ENCODE measurements around the gene TUBA3C.

TUBA3C gene

DNA sequence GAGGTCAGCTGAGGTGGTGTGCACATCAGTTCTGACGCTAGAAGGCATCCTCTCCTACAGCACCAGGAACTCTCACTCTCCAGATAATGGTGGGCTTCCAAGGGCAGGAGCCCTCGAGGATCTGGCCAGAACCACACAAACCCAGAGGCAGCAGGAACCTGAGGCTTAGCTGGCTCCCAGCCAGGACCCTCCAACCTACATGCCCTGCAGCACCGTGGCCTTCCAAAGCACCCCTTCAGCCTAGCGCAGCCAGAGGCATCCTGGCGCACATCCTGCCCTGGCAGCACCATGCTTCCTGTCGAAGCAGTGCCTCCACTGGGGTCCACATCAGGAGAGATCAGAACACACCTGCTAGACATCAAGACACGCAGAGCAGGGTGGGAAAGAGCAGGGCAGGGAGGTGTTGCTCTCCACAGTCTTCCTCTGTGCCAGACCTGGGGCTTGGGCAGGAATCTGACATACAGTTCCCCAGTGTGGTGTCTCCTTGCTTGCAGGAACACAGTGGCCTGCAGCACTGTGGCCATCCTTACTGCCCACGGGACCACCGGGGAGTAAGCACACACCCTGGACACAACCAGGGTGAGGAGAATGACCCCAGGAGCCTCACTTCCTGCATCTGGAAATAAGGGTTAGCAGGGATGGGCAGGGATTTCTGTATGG is 21.7 kb downstream of the TUBA3C start (continued):
- TF ChIP-seq, protein P1, sequence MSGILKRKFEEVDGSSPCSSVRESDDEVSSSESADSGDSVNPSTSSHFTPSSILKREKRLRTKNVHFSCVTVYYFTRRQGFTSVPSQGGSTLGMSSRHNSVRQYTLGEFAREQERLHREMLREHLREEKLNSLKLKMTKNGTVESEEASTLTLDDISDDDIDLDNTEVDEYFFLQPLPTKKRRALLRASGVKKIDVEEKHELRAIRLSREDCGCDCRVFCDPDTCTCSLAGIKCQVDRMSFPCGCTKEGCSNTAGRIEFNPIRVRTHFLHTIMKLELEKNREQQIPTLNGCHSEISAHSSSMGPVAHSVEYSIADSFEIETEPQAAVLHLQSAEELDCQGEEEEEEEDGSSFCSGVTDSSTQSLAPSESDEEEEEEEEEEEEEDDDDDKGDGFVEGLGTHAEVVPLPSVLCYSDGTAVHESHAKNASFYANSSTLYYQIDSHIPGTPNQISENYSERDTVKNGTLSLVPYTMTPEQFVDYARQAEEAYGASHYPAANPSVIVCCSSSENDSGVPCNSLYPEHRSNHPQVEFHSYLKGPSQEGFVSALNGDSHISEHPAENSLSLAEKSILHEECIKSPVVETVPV (CRISPR knock-in tag; IDR thresholded peaks at IDR 0.05) = no peak

DNA sequence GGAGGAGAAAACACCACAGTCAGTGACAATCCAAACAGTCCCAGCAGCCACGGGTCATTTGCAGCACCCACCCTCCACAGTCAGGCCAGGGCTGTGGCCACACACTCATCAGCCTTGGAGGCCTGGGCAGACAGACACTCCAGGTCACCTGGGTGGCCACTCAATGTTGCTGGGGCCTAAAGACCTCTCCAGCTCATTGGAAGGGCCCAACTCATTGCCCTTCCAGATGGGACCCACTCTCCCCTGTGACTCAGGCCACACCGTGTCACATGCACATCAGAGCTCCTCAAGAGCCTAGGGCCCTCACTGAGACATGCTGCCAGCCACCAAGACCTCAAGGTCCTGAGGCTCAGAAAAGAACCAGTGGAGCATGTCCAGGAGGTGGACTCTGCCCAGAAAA is 22.4 kb downstream of the TUBA3C start:
- no peak for ATAC-seq
- TF ChIP-seq, protein P2, sequence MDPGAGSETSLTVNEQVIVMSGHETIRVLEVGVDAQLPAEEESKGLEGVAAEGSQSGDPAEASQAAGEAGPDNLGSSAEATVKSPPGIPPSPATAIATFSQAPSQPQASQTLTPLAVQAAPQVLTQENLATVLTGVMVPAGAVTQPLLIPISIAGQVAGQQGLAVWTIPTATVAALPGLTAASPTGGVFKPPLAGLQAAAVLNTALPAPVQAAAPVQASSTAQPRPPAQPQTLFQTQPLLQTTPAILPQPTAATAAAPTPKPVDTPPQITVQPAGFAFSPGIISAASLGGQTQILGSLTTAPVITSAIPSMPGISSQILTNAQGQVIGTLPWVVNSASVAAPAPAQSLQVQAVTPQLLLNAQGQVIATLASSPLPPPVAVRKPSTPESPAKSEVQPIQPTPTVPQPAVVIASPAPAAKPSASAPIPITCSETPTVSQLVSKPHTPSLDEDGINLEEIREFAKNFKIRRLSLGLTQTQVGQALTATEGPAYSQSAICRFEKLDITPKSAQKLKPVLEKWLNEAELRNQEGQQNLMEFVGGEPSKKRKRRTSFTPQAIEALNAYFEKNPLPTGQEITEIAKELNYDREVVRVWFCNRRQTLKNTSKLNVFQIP (CRISPR knock-in tag; IDR thresholded peaks at IDR 0.05; ENCODE audit: borderline replicate concordance, low read depth) = no peak
- TF ChIP-seq, protein P3, sequence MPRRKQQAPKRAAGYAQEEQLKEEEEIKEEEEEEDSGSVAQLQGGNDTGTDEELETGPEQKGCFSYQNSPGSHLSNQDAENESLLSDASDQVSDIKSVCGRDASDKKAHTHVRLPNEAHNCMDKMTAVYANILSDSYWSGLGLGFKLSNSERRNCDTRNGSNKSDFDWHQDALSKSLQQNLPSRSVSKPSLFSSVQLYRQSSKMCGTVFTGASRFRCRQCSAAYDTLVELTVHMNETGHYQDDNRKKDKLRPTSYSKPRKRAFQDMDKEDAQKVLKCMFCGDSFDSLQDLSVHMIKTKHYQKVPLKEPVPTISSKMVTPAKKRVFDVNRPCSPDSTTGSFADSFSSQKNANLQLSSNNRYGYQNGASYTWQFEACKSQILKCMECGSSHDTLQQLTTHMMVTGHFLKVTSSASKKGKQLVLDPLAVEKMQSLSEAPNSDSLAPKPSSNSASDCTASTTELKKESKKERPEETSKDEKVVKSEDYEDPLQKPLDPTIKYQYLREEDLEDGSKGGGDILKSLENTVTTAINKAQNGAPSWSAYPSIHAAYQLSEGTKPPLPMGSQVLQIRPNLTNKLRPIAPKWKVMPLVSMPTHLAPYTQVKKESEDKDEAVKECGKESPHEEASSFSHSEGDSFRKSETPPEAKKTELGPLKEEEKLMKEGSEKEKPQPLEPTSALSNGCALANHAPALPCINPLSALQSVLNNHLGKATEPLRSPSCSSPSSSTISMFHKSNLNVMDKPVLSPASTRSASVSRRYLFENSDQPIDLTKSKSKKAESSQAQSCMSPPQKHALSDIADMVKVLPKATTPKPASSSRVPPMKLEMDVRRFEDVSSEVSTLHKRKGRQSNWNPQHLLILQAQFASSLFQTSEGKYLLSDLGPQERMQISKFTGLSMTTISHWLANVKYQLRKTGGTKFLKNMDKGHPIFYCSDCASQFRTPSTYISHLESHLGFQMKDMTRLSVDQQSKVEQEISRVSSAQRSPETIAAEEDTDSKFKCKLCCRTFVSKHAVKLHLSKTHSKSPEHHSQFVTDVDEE (CRISPR knock-in tag; IDR thresholded peaks at IDR 0.05) = no peak
- TF ChIP-seq TCF4 (CRISPR knock-in tag; IDR thresholded peaks at IDR 0.05; ENCODE audit: borderline replicate concordance) (no peak), ZC3H10 (CRISPR knock-in tag; IDR thresholded peaks at IDR 0.05) (no peak), ZNF8 (CRISPR knock-in tag; IDR thresholded peaks at IDR 0.05) (no peak), ZNF70 (CRISPR knock-in tag; IDR thresholded peaks at IDR 0.05) (no peak), BACH2 (CRISPR knock-in tag; IDR thresholded peaks at IDR 0.05; ENCODE audit: borderline replicate concordance) (no peak), OSR1 (CRISPR knock-in tag; IDR thresholded peaks at IDR 0.05) (no peak), PPARA (CRISPR knock-in tag; IDR thresholded peaks at IDR 0.05; ENCODE audit: borderline replicate concordance) (no peak), ZNF565 (CRISPR knock-in tag; conservative IDR thresholded peaks at IDR 0.05; ENCODE audit: low read depth) (no peak), ISL1 (CRISPR knock-in tag; IDR thresholded peaks at IDR 0.05) (no peak), TOX (CRISPR knock-in tag; IDR thresholded peaks at IDR 0.05; ENCODE audit: borderline replicate concordance) (no peak), ZFP3 (CRISPR knock-in tag; IDR thresholded peaks at IDR 0.05) (no peak), CSDC2 (CRISPR knock-in tag; IDR thresholded peaks at IDR 0.05) (no peak), ESRRG (CRISPR knock-in tag; IDR thresholded peaks at IDR 0.05) (no peak), GLIS3 (CRISPR knock-in tag; IDR thresholded peaks at IDR 0.05) (no peak)
- TF ChIP-seq, protein P4, sequence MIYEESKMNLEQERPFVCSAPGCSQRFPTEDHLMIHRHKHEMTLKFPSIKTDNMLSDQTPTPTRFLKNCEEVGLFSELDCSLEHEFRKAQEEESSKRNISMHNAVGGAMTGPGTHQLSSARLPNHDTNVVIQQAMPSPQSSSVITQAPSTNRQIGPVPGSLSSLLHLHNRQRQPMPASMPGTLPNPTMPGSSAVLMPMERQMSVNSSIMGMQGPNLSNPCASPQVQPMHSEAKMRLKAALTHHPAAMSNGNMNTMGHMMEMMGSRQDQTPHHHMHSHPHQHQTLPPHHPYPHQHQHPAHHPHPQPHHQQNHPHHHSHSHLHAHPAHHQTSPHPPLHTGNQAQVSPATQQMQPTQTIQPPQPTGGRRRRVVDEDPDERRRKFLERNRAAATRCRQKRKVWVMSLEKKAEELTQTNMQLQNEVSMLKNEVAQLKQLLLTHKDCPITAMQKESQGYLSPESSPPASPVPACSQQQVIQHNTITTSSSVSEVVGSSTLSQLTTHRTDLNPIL (CRISPR knock-in tag; IDR thresholded peaks at IDR 0.05; ENCODE audit: low read depth) = no peak
- TF ChIP-seq, protein P1 (CRISPR knock-in tag; IDR thresholded peaks at IDR 0.05) = no peak

DNA sequence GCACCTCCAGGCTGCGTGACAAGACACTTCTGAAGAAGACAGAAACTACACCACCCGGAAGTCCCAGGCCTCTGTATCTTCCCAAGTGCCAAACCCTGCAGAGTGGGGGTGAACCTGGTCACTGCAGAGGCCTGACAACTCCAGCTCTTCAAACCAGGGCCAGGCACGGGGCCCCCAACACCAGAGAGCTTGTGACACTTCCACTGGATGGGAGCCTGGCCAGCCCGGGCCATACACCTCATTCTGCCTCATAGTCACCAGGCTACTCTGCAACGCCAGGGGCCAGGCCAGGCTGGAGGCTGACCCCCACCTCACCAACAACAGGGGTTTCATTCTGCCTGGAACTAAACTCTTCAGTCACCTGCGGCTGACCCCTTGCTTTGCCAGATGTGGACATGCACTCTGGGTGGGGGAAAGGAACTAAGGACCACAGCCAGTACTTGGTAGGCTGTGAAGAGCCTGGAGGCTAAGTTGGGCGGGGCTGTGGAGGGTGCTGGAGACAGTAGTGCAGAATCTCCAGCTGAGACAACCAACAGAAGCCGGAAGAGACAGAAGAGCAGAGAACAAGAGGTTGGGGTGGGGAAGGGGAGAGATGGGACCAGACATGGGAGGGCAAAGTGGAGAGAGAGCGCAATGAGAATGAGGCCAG is 23.0 kb downstream of the TUBA3C start:
- ATAC-seq = no peak
- TF ChIP-seq SNAI2 (CRISPR knock-in tag; IDR thresholded peaks at IDR 0.05) (no peak), TOX (CRISPR knock-in tag; IDR thresholded peaks at IDR 0.05; ENCODE audit: borderline replicate concordance) (no peak), ISL1 (CRISPR knock-in tag; IDR thresholded peaks at IDR 0.05) (no peak), ZC3H10 (CRISPR knock-in tag; IDR thresholded peaks at IDR 0.05) (no peak), ZNF565 (CRISPR knock-in tag; conservative IDR thresholded peaks at IDR 0.05; ENCODE audit: low read depth) (no peak), ZFP3 (CRISPR knock-in tag; IDR thresholded peaks at IDR 0.05) (no peak)
- TF ChIP-seq, protein P1 (CRISPR knock-in tag; IDR thresholded peaks at IDR 0.05) = no peak
- TF ChIP-seq, protein P3 (CRISPR knock-in tag; IDR thresholded peaks at IDR 0.05) = no peak

All from SK-N-SH treated with all-trans-retinoic acid at 6 μM for 48 hours (cell line).